Subcutaneous abdominal adipose tissue (tissue), 5 donors: Measurements from ENCODE around the gene SGO1.

ENCODE experiments used
- H3K27ac ChIP-seq: one replicate; pipeline ENCODE4 v1.7.0; 2013; ENCODE audit warnings: low read depth, mild to moderate bottlenecking, inconsistent platforms, low read length, moderate library complexity
- H3K27me3 ChIP-seq, 5 donors: one replicate each; pipeline ENCODE4 v1.7.0; 2013; ENCODE audit warnings: low read length in 5 of 5, inconsistent platforms in 1 of 5; ENCODE audit not compliant: control insufficient read depth in 5 of 5, insufficient read depth in 4 of 5
- H3K36me3 ChIP-seq, 5 donors: one replicate each; pipeline ENCODE4 v1.7.0; 2013; ENCODE audit warnings: low read length in 5 of 5; ENCODE audit not compliant: control insufficient read depth in 5 of 5, insufficient read depth in 5 of 5
- H3K4me1 ChIP-seq, 5 donors: one replicate each; pipeline ENCODE4 v1.7.0; 2013; ENCODE audit warnings: low read length in 5 of 5, mild to moderate bottlenecking in 3 of 5, moderate library complexity in 1 of 5; ENCODE audit not compliant: control insufficient read depth in 5 of 5, insufficient read depth in 5 of 5
- H3K4me3 ChIP-seq, 5 donors: one replicate each; pipeline ENCODE4 v1.7.0; 2013; ENCODE audit warnings: low read length in 5 of 5, low read depth in 1 of 5
- H3K9ac ChIP-seq, 5 donors: one replicate each; pipeline ENCODE4 v1.7.0; 2013; ENCODE audit warnings: low read length in 5 of 5, mild to moderate bottlenecking in 4 of 5, moderate library complexity in 3 of 5
- H3K9me3 ChIP-seq, 5 donors: one replicate each; pipeline ENCODE4 v1.7.0; 2013; ENCODE audit warnings: low read length in 5 of 5; ENCODE audit not compliant: control insufficient read depth in 5 of 5
- donor health status: healthy.
- donor health status: healthy.
- donor health status: healthy.
- donor health status: healthy.
- donor health status: healthy.

The SGO1 gene

DNA sequence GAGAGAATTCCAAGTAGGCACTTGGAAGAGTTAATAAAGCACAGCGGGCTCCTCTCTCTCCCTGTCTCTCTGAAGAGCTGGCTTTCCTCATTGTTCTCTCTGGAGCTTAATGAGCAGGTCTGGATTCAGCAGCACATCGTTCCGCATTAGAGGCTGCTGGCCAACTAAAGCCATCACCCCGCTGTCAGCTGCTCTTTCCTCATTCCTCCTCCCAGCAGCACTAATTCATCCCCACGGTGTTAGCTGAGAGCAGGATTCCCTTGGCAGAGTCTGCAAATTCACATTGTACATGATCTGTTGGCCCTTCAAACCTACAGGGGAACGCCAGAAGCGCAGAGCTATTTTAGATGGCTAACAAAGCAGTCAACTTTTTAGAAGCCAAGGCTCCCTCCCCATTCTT, 44.2 kb downstream of the SGO1 start:
- Histone ChIP-seq H3K36me3 (peaks cover 6 to 29% (median 26%) of the 10 kb centered on the region in 5 donors), H3K27ac (no peak overlapping the region), H3K4me1 (peaks cover 0 to 10% (median 0%) of the 10 kb centered on the region in 5 donors), H3K4me3 (no peak overlapping the region), H3K27me3 (no peaks in the 10 kb centered on the region), H3K9ac (no peak overlapping the region), H3K9me3 (peaks cover 0 to 3% (median 0%) of the 10 kb centered on the region in 5 donors)

DNA sequence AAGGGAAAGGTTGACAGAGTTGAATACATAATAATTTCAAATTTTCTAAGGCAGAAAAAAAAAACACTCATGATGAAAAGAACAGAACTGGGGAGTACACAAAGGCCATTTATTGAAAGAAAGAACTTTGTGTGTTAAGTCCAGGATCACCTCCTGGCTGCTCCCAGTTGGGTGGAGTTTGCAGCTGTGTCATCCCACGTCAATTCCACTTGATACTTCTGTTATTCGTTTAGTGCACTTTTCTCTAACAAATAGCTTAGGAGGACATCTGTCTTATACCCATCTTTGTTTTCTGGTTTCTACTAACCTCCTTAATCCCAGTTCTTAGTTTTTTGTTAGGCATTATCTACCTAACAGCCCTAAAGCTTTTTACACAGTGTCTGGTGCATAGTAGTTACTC, 44.7 kb downstream of the SGO1 start:
- H3K27ac ChIP-seq, result no peak overlapping the region
- peaks cover 6 to 29% (median 25%) of the 10 kb centered on the region in 5 donors for H3K36me3 ChIP-seq
- no peaks in the 10 kb centered on the region for H3K27me3 ChIP-seq
- H3K4me3 ChIP-seq, result no peak overlapping the region
- H3K9me3 ChIP-seq, result peaks cover 0 to 3% (median 0%) of the 10 kb centered on the region in 5 donors
- no peak overlapping the region for H3K9ac ChIP-seq
- peaks cover 0 to 10% (median 0%) of the 10 kb centered on the region in 5 donors for H3K4me1 ChIP-seq

DNA sequence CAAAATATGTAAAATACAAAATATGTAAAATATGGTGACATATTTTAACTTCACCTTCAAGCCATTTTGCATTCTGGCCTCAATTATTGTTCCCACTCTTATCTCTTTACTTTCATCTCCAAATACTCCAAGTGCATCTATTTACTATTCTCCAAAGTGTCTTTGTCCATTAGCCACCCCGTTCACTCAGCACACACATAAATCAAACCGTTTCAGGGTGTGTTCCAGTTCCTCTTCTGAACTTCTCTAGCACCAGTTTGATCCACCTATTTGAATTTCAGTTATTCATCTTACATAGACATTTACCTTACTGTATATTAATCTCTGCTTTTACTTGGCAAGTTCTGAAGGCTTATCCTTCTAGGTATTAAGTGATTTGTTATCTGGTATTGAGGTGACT, 45.1 kb downstream of the SGO1 start:
- H3K4me3 ChIP-seq, result no peak overlapping the region
- no peaks in the 10 kb centered on the region for H3K27me3 ChIP-seq
- H3K36me3 ChIP-seq, result peaks cover 6 to 29% (median 25%) of the 10 kb centered on the region in 5 donors
- peaks cover 0 to 10% (median 0%) of the 10 kb centered on the region in 5 donors for H3K4me1 ChIP-seq
- no peak overlapping the region for H3K27ac ChIP-seq
- H3K9me3 ChIP-seq, result peaks cover 0 to 3% (median 0%) of the 10 kb centered on the region in 5 donors
- no peak overlapping the region for H3K9ac ChIP-seq

DNA sequence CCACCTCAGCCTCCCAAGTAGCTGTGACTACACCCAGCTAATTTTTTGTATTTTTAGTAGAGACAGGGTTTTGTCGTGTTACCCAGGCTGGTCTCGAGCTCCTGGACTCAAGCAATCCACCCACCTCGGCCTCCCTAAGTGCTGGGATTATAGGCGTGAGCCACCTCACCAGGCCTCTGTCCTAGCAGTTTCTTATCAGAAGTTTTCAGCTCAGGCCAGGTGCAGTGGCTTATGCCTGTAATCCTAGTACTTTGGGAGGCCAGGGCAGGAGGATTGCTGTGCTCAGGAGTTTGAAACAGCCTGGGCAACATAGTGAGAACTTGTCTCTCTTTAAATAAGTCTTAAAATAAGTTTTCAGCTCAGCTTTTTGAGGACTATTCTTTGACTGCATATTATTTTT, 48.4 kb downstream of the SGO1 start:
- H3K4me3 ChIP-seq, result no peak overlapping the region
- H3K9me3 ChIP-seq, result no peaks in the 10 kb centered on the region
- H3K36me3 ChIP-seq, result peaks cover 4 to 24% (median 16%) of the 10 kb centered on the region in 5 donors
- no peak overlapping the region for H3K9ac ChIP-seq
- peaks cover 0 to 10% (median 0%) of the 10 kb centered on the region in 5 donors for H3K4me1 ChIP-seq
- H3K27me3 ChIP-seq, result no peaks in the 10 kb centered on the region
- no peak overlapping the region for H3K27ac ChIP-seq

DNA sequence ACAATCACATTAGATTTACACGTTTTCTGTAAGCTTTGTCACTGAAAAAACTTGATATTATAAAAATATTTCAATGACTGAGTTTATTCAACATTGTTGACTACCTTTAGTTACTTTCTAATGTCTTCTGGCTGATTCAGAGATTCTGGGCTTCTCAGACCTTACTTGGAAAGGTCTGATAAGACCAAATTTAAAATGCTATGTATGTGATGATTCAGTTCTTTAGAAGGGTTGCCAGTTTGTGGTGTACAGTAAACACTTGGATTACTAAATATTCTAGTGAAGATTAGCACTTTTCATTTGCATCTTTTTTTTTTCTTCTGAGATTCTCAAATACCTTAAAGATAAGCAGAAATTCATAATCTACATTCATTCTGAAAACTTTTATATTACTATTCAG, 49.8 kb downstream of the SGO1 start:
- no peaks in the 10 kb centered on the region for H3K9me3 ChIP-seq
- no peak overlapping the region for H3K4me3 ChIP-seq
- H3K27ac ChIP-seq, result no peak overlapping the region
- H3K27me3 ChIP-seq, result no peaks in the 10 kb centered on the region
- H3K9ac ChIP-seq, result no peak overlapping the region
- H3K36me3 ChIP-seq, result peaks cover 0 to 19% (median 16%) of the 10 kb centered on the region in 5 donors
- H3K4me1 ChIP-seq, result peaks cover 0 to 7% (median 0%) of the 10 kb centered on the region in 5 donors

DNA sequence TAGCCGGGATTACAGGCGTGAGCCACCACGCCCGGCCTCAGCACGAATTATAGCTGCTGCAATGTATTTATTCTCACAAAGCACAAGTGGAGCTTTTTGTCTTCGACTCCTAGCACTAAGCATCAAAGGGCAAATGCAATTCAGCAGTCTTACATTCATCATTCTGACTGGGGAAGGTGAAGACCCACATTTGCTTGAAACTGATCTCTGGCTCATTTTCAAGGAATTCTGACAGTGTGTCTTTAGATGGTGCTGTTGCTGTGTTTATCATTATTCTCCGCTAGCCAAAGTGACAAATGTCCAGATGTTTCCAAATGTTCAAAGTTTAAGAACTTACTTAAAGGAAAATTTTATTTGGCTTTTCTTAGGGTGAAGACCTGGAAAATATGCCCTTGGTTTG, 55.9 kb downstream of the SGO1 start:
- H3K27me3 ChIP-seq, result no peaks in the 10 kb centered on the region
- no peak overlapping the region for H3K27ac ChIP-seq
- no peak overlapping the region for H3K4me3 ChIP-seq
- H3K36me3 ChIP-seq, result peaks cover 6 to 31% (median 13%) of the 10 kb centered on the region in 5 donors
- no peak overlapping the region for H3K9ac ChIP-seq
- no peaks in the 10 kb centered on the region for H3K9me3 ChIP-seq
- H3K4me1 ChIP-seq, result peaks cover 0 to 9% (median 0%) of the 10 kb centered on the region in 5 donors

DNA sequence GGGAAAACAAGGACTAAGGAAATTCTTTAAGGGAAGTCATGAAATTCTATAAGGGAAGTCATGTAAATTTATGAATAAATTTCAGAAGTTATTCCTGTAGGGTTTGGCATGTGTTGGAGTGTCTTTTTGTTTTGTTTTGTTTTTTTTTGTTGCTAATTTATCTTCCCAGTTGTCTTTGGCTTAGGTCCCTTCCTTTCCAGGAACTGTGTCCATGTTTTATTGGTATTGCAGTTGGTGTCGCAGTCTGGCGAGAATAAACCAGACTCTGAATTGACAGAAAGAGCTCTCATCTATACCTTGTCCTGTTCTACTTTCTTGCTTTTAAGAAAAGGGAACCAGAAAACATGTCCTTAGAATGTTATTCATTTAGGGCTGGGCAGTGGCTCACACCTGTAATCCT, 57.6 kb downstream of the SGO1 start:
- Histone ChIP-seq H3K27ac (no peak overlapping the region), H3K9ac (no peak overlapping the region), H3K27me3 (no peaks in the 10 kb centered on the region), H3K9me3 (no peaks in the 10 kb centered on the region), H3K4me1 (peaks cover 0 to 9% (median 0%) of the 10 kb centered on the region in 5 donors), H3K4me3 (no peak overlapping the region), H3K36me3 (peaks cover 7 to 37% (median 22%) of the 10 kb centered on the region in 5 donors)

DNA sequence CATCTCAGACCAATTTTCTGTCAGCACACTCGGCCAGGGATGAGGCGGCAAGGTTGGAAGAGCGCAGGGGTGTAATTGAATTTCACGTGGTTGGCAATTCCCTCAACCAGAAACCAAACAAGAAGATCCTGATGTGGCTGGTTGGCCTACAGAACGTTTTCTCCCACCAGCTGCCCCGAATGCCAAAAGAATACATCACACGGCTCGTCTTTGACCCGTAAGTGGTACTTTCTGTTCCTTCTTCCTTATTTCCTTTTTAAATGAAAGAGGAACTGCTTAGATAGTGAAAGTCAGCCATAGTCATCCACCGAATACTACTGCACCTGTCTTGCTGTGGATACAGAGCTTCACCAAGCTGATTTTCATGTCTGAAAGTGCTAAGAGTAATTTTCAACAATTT, 60.1 kb downstream of the SGO1 start:
- Histone ChIP-seq H3K9me3 (no peaks in the 10 kb centered on the region), H3K27me3 (no peaks in the 10 kb centered on the region), H3K36me3 (peaks cover 16 to 57% (median 37%) of the 10 kb centered on the region in 5 donors), H3K4me1 (peaks cover 0 to 9% (median 0%) of the 10 kb centered on the region in 5 donors), H3K4me3 (no peak overlapping the region), H3K27ac (no peak overlapping the region), H3K9ac (no peak overlapping the region)

DNA sequence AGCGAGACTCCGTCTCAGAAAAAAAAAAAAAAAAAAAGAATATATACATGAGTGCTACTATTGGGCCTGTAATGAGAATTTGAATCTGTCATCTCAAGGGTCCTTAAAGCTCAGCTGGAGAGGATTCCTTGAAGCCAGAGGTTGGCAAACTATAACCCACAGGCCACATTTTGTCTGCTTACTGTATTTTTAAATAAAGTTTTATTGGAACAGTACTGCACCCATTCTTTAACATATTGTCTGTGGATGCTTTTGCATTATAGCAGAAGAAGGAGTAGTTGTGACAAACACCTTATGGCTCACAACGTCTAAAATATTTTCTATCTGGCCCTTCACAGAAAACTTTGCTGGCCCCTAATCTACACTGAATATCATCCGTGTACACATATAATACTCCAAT, 60.7 kb downstream of the SGO1 start:
- no peaks in the 10 kb centered on the region for H3K27me3 ChIP-seq
- no peaks in the 10 kb centered on the region for H3K9me3 ChIP-seq
- peaks cover 0 to 9% (median 0%) of the 10 kb centered on the region in 5 donors for H3K4me1 ChIP-seq
- H3K4me3 ChIP-seq, result no peak overlapping the region
- H3K36me3 ChIP-seq, result peaks cover 21 to 59% (median 43%) of the 10 kb centered on the region in 5 donors
- no peak overlapping the region for H3K27ac ChIP-seq
- H3K9ac ChIP-seq, result no peak overlapping the region

DNA sequence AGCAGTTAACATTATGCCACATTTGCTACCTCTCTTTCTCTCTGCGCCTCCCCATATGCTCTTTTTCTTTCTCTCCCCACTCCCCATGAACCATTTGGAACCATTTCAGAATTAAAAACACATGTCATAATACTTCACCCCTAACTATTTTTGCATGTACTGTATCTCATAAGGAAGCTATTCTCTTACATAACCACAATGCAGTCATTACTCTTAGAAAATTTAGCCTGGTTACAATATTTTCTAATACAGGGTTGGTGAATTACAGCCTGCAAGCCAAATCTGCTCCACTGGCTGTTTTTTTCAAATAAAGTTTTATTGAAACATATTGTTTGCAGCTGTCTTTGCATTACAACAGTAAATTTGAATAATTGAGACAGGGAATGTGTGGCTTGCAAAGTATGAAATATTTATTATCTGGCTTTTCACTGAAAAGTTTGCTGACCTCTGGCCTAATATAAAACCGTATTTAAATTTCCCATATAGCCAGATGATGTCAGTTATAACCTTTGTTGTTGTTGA, 62.8 kb downstream of the SGO1 start:
- Histone ChIP-seq H3K27ac (no peak overlapping the region), H3K9me3 (no peaks in the 10 kb centered on the region), H3K27me3 (no peaks in the 10 kb centered on the region), H3K4me3 (no peak overlapping the region), H3K9ac (no peak overlapping the region), H3K36me3 (peaks cover 21 to 62% (median 47%) of the 10 kb centered on the region in 5 donors), H3K4me1 (peaks cover 0 to 8% (median 0%) of the 10 kb centered on the region in 5 donors)
